Measurements from ENCODE around the gene PPP2R2D.

DNA sequence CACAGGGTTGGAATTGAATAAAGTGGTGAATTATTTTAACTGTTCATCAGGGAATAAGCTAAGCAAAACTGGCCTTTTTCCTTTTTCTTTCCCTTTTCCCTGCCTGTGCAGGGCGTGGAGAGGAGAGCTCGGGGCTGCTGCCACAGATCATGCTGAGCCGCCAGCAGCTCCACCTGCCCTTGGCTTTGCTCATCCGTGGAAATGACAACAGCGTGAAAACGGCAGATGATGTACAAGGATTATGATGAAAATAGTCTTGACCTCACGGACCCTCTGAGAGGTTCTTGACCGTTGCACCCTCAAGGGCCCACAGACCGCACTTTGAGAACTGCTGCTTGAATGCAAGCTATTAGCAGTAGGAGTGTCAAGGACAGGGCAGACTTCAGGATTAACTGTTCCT, 10.6 kb downstream of the PPP2R2D start:
- TF ChIP-seq, protein P1, sequence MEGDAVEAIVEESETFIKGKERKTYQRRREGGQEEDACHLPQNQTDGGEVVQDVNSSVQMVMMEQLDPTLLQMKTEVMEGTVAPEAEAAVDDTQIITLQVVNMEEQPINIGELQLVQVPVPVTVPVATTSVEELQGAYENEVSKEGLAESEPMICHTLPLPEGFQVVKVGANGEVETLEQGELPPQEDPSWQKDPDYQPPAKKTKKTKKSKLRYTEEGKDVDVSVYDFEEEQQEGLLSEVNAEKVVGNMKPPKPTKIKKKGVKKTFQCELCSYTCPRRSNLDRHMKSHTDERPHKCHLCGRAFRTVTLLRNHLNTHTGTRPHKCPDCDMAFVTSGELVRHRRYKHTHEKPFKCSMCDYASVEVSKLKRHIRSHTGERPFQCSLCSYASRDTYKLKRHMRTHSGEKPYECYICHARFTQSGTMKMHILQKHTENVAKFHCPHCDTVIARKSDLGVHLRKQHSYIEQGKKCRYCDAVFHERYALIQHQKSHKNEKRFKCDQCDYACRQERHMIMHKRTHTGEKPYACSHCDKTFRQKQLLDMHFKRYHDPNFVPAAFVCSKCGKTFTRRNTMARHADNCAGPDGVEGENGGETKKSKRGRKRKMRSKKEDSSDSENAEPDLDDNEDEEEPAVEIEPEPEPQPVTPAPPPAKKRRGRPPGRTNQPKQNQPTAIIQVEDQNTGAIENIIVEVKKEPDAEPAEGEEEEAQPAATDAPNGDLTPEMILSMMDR (conservative IDR thresholded peaks at IDR 0.05), result no peak
- TF ChIP-seq ZFX (IDR thresholded peaks at IDR 0.05), result no peak

Measured in C4-2B (cell line).